ENCODE data around the gene PALD1.

Gene PALD1

GRCh38 chr10:70561558-70561957, 83.0 kb downstream of the PALD1 start:
- ChIA-PET CTCF (interaction anchor here (2.1 to 6.0 kb wide), 5 partner anchors 10 to 198 kb away, joined by 6 to 93 read pairs (median 15); no protein-coding TSS in a partner anchor), POLR2A (no interaction called here)
- H3K4me3 ChIP-seq (ENCODE audit: low read depth, low read length), result no peak overlapping the region
- no peak for DNase-seq (ENCODE audit: low read depth, low spot score)
- no peak for TF ChIP-seq CTCF (IDR thresholded peaks at IDR 0.05; ENCODE audit: insufficient read depth, low read length, missing control alignments)

GRCh38 chr10:70562036-70562755, 83.6 kb downstream of the PALD1 start:
- POLR2A ChIA-PET, result no interaction called here
- TF ChIP-seq CTCF (IDR thresholded peaks at IDR 0.05; ENCODE audit: insufficient read depth, low read length, missing control alignments), result no peak
- DNase-seq (ENCODE audit: low read depth, low spot score), result no peak
- H3K4me3 ChIP-seq (ENCODE audit: low read depth, low read length), result no peak overlapping the region
- CTCF ChIA-PET, result interaction anchor here (2.1 to 6.0 kb wide), 4 partner anchors 11 to 197 kb away, joined by 6 to 93 read pairs (median 30); no protein-coding TSS in a partner anchor

- CTCF ChIA-PET, result interaction anchor here (2.3 to 6.0 kb wide), 2 partner anchors 10 to 196 kb away, joined by 15 to 93 read pairs; no protein-coding TSS in a partner anchor
- TF ChIP-seq CTCF (IDR thresholded peaks at IDR 0.05; ENCODE audit: insufficient read depth, low read length, missing control alignments), result no peak
- DNase-seq (ENCODE audit: low read depth, low spot score), result no peak
- no peak overlapping the region for H3K4me3 ChIP-seq (ENCODE audit: low read depth, low read length)
- POLR2A ChIA-PET, result no interaction called here
Observed at GRCh38 chr10:70563230-70563629, 84.7 kb downstream of the PALD1 start.

- ChIA-PET POLR2A (no interaction called here), CTCF (interaction anchor here (1.4 kb wide), 1 partner anchor 194 kb away, joined by 3 read pairs; no protein-coding TSS in a partner anchor)
- no peak overlapping the region for H3K4me3 ChIP-seq (ENCODE audit: low read depth, low read length)
- DNase-seq (ENCODE audit: low read depth, low spot score), result no peak
- TF ChIP-seq CTCF (IDR thresholded peaks at IDR 0.05; ENCODE audit: insufficient read depth, low read length, missing control alignments), result no peak
Observed at GRCh38 chr10:70564113-70564725, 85.7 kb downstream of the PALD1 start.

GRCh38 chr10:70564901-70565351, 86.4 kb downstream of the PALD1 start:
- no peak for TF ChIP-seq CTCF (IDR thresholded peaks at IDR 0.05; ENCODE audit: insufficient read depth, low read length, missing control alignments)
- no peak overlapping the region for H3K4me3 ChIP-seq (ENCODE audit: low read depth, low read length)
- ChIA-PET CTCF (interaction anchor here (1.4 kb wide), 1 partner anchor 194 kb away, joined by 3 read pairs; no protein-coding TSS in a partner anchor), POLR2A (no interaction called here)
- DNase-seq (ENCODE audit: low read depth, low spot score), result no peak

Data from AG04449 (cell line).